DOHH2 (cell line): ENCODE results near the gene AP1M2.
"Not testable (repeated sequence)": the region's sequence is repeated elsewhere in the genome, so short reads cannot be mapped to it uniquely, and the experiment has no call there.

Experiments
- H3F3A ChIP-seq: fragments of 200-600 bp; sonication (generic), shearing (Covaris generic); 2 replicates; pipeline ENCODE4 v1.6.0; 2016; ENCODE audit warnings: antibody characterized with exemption, mild to moderate bottlenecking; ENCODE audit not compliant: control insufficient read depth, insufficient read depth
- H3K27ac ChIP-seq: fragments of 200-600 bp; sonication (generic); 2 replicates; pipeline ENCODE4 v1.5.1; 2014; ENCODE audit warnings: low read depth, mild to moderate bottlenecking, low read length, moderate library complexity
- H3K27me3 ChIP-seq: fragments of 200-600 bp; sonication (generic); 2 replicates; pipeline ENCODE4 v1.6.1; 2014; ENCODE audit warnings: mild to moderate bottlenecking, low read length, mixed read lengths; ENCODE audit not compliant: control insufficient read depth
- H3K36me3 ChIP-seq: fragments of 200-600 bp; sonication (generic); 2 replicates; pipeline ENCODE4 v1.6.1; 2014; ENCODE audit warnings: mild to moderate bottlenecking, low read length, moderate library complexity, mixed read lengths; ENCODE audit not compliant: control insufficient read depth
- H3K4me1 ChIP-seq: fragments of 200-600 bp; sonication (generic); 2 replicates; pipeline ENCODE4 v1.6.1; 2014; ENCODE audit warnings: mild to moderate bottlenecking, low read length, mixed read lengths; ENCODE audit not compliant: control insufficient read depth
- H3K4me2 ChIP-seq: fragments of 200-600 bp; sonication (generic); 2 replicates; pipeline ENCODE4 v1.6.0; 2014; ENCODE audit warnings: mild to moderate bottlenecking, low read length, moderate library complexity
- H3K4me3 ChIP-seq: fragments of 200-600 bp; sonication (generic); 2 replicates; pipeline ENCODE4 v1.5.1; 2014; ENCODE audit warnings: mild to moderate bottlenecking, low read length, mixed read lengths
- H3K79me2 ChIP-seq: fragments of 200-600 bp; sonication (generic); 2 replicates; pipeline ENCODE4 v1.6.1; 2014; ENCODE audit warnings: mild to moderate bottlenecking, low read length, mixed read lengths; ENCODE audit not compliant: control insufficient read depth
- H3K9me2 ChIP-seq: fragments of 200-600 bp; sonication (generic); replicated peaks from 2 replicates; pipeline ENCODE4 v1.6.1; 2014; ENCODE audit warnings: mild to moderate bottlenecking, low read length, mixed read lengths; ENCODE audit not compliant: control insufficient read depth
- H3K9me3 ChIP-seq: fragments of 200-600 bp; sonication (generic); 2 replicates; pipeline ENCODE4 v1.6.1; 2014; ENCODE audit warnings: antibody characterized with exemption, low read length, mixed read lengths; ENCODE audit not compliant: control insufficient read depth, insufficient read depth
- H4K20me1 ChIP-seq: fragments of 200-600 bp; sonication (generic); 2 replicates; pipeline ENCODE4 v1.6.0; 2014; ENCODE audit warnings: low read depth, mild to moderate bottlenecking, antibody characterized with exemption, low read length, moderate library complexity; ENCODE audit not compliant: control insufficient read depth, insufficient read depth
- CTCF ChIP-seq: fragments of 200-600 bp; sonication (generic); IDR thresholded peaks from one replicate; pipeline ENCODE4 v1.5.1; 2014; ENCODE audit warnings: antibody characterized with exemption, mild to moderate bottlenecking, low read depth, low read length; ENCODE audit not compliant: poor library complexity, severe bottlenecking
- EZH2phosphoT487 ChIP-seq: fragments of 200-600 bp; sonication (generic); IDR thresholded peaks from 2 replicates; pipeline ENCODE4 v1.6.1; 2017; ENCODE audit warnings: borderline replicate concordance, mild to moderate bottlenecking, antibody characterized with exemption, low read length, moderate library complexity, mixed read lengths

AP1M2 gene

GRCh38 chr19:10532457-10532856 is 54.7 kb downstream of the AP1M2 start:
- H3K9me3 ChIP-seq = peaks cover 2% of the 10 kb centered on the region; the same call in 1 of the 2 replicates
- no peak for TF ChIP-seq EZH2phosphoT487
- TF ChIP-seq CTCF = no peak
- H3K9me2 ChIP-seq = no peaks in the 10 kb centered on the region
- no peaks in the 10 kb centered on the region for H3K36me3 ChIP-seq
- no peaks in the 10 kb centered on the region for H3K4me1 ChIP-seq
- no peaks in the 10 kb centered on the region for H4K20me1 ChIP-seq
- peaks cover 13% of the 10 kb centered on the region for H3K27me3 ChIP-seq
- H3K4me2 ChIP-seq = no peak overlapping the region
- no peak overlapping the region for H3K4me3 ChIP-seq
- H3K27ac ChIP-seq = no peak overlapping the region
- no peaks in the 10 kb centered on the region for H3F3A ChIP-seq
- H3K79me2 ChIP-seq = no peaks in the 10 kb centered on the region

- not testable (repeated sequence) for H3K9me2 ChIP-seq, H3K4me2 ChIP-seq, H3K36me3 ChIP-seq, H3K4me1 ChIP-seq, H3K27me3 ChIP-seq, H3K9me3 ChIP-seq, H3K4me3 ChIP-seq, H3K79me2 ChIP-seq, H4K20me1 ChIP-seq, H3K27ac ChIP-seq, H3F3A ChIP-seq
Observed at GRCh38 chr19:10526887-10527286, 60.2 kb downstream of the AP1M2 start.

- Histone ChIP-seq H3F3A (no peaks in the 10 kb centered on the region), H3K79me2 (no peaks in the 10 kb centered on the region), H3K27ac (no peak overlapping the region), H3K36me3 (no peaks in the 10 kb centered on the region), H3K4me1 (no peaks in the 10 kb centered on the region), H3K9me3 (no peaks in the 10 kb centered on the region), H3K27me3 (peaks cover 8% of the 10 kb centered on the region), H3K4me2 (no peak overlapping the region), H3K4me3 (no peak overlapping the region), H3K9me2 (no peaks in the 10 kb centered on the region), H4K20me1 (no peaks in the 10 kb centered on the region)
- TF ChIP-seq EZH2phosphoT487 (no peak), CTCF (no peak)
Observed at GRCh38 chr19:10525636-10526035, 61.5 kb downstream of the AP1M2 start.

- Histone ChIP-seq H3F3A (no peaks in the 10 kb centered on the region), H3K27ac (no peak overlapping the region), H3K36me3 (no peaks in the 10 kb centered on the region), H3K4me1 (peaks cover 11% of the 10 kb centered on the region), H3K9me3 (no peaks in the 10 kb centered on the region), H3K79me2 (no peaks in the 10 kb centered on the region), H3K9me2 (no peaks in the 10 kb centered on the region), H3K4me2 (no peak overlapping the region), H3K4me3 (no peak overlapping the region), H3K27me3 (peaks cover 28% of the 10 kb centered on the region), H4K20me1 (no peaks in the 10 kb centered on the region)
- no peak for TF ChIP-seq EZH2phosphoT487
- TF ChIP-seq CTCF = no peak
Observed at GRCh38 chr19:10523135-10523636, 63.9 kb downstream of the AP1M2 start.
